KMS-11 (cell line): ENCODE data around the gene VEPH1.

ENCODE experiments used
- H2AFZ ChIP-seq: fragments of 200-600 bp; sonication (generic); 2 replicates; pipeline ENCODE4 v1.6.1; 2016; ENCODE audit warnings: antibody characterized with exemption, mixed run types, low read depth
- H3K27ac ChIP-seq: fragments of 200-600 bp; sonication (generic); 2 replicates; pipeline ENCODE4 v1.6.1; 2016; ENCODE audit warnings: mild to moderate bottlenecking, mixed run types
- H3K27me3 ChIP-seq: fragments of 200-600 bp; sonication (generic); 2 replicates; pipeline ENCODE4 v1.6.1; 2017; ENCODE audit warnings: mild to moderate bottlenecking, low read depth, mixed run types, moderate library complexity; ENCODE audit not compliant: insufficient read depth
- H3K36me3 ChIP-seq: fragments of 200-600 bp; sonication (generic); 2 replicates; pipeline ENCODE4 v1.6.1; 2017; ENCODE audit warnings: mild to moderate bottlenecking, mixed run types; ENCODE audit not compliant: insufficient read depth
- H3K4me1 ChIP-seq: fragments of 200-600 bp; sonication (generic); 2 replicates; pipeline ENCODE4 v1.6.1; 2016; ENCODE audit warnings: mild to moderate bottlenecking, low read depth, mixed run types; ENCODE audit not compliant: poor library complexity, severe bottlenecking
- H3K4me2 ChIP-seq: fragments of 200-600 bp; sonication (generic); 2 replicates; pipeline ENCODE4 v1.7.0; 2016; ENCODE audit warnings: mild to moderate bottlenecking, mixed run types
- H3K4me3 ChIP-seq: fragments of 200-600 bp; sonication (generic); IDR thresholded peaks from 2 replicates; pipeline ENCODE4 v1.6.1; 2017; ENCODE audit warnings: low read depth, low read length, mixed read lengths; ENCODE audit not compliant: insufficient read depth
- H3K79me2 ChIP-seq: fragments of 200-600 bp; sonication (generic); 2 replicates; pipeline ENCODE4 v1.6.1; 2016; ENCODE audit warnings: low read depth, mixed run types; ENCODE audit not compliant: insufficient read depth
- H3K9ac ChIP-seq: fragments of 200-600 bp; sonication (generic); 2 replicates; pipeline ENCODE4 v1.6.1; 2016; ENCODE audit warnings: mild to moderate bottlenecking, mixed run types
- H4K20me1 ChIP-seq: fragments of 200-600 bp; sonication (generic); 2 replicates; pipeline ENCODE4 v1.6.1; 2016; ENCODE audit warnings: mild to moderate bottlenecking, mixed run types; ENCODE audit not compliant: insufficient read depth
- CTCF ChIP-seq: fragments of 200-600 bp; sonication (generic); conservative IDR thresholded peaks from 2 replicates; pipeline ENCODE4 v1.6.1; 2017; ENCODE audit warnings: low read depth, mild to moderate bottlenecking, antibody characterized with exemption, low read length, moderate library complexity, mixed read lengths

Gene VEPH1

GRCh38 chr3:157469561-157470294, 33.5 kb downstream of the VEPH1 start:
- Histone ChIP-seq H3K27me3 (no peaks in the 10 kb centered on the region), H3K79me2 (no peaks in the 10 kb centered on the region), H3K4me1 (no peaks in the 10 kb centered on the region), H3K4me3 (no peak overlapping the region), H3K9ac (no peak overlapping the region), H2AFZ (no peak overlapping the region), H3K27ac (no peak overlapping the region), H3K36me3 (no peaks in the 10 kb centered on the region), H4K20me1 (no peaks in the 10 kb centered on the region), H3K4me2 (no peak overlapping the region)
- no peak for TF ChIP-seq CTCF

DNA sequence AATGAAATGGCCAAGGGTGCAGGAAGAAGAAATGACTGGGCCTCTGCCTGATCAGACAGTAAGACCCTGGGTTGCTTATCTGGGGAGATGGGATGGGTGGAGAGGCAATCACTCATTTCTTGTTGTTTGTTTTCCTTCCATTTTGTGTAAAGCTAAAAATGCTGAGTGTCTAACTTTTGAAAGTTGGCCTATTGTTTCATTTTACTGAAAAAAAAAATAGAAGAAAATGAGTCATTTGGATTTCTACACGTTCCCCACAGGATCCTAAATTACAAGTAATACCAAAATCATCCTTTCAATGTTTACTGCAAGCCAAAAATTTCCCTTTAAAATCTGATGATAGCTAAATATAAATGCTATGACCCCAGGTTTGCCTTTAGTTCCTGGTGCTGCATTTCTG, 36.0 kb downstream of the VEPH1 start:
- H3K4me3 ChIP-seq, result no peak overlapping the region
- H3K9ac ChIP-seq, result no peak overlapping the region
- no peak for TF ChIP-seq CTCF
- H2AFZ ChIP-seq, result no peak overlapping the region
- H3K4me1 ChIP-seq, result no peaks in the 10 kb centered on the region
- H3K27me3 ChIP-seq, result no peaks in the 10 kb centered on the region
- no peaks in the 10 kb centered on the region for H3K79me2 ChIP-seq
- no peak overlapping the region for H3K27ac ChIP-seq
- no peak overlapping the region for H3K4me2 ChIP-seq
- no peaks in the 10 kb centered on the region for H4K20me1 ChIP-seq
- H3K36me3 ChIP-seq, result no peaks in the 10 kb centered on the region

- H3K4me3 ChIP-seq, result no peak overlapping the region
- no peak overlapping the region for H3K4me2 ChIP-seq
- no peaks in the 10 kb centered on the region for H3K4me1 ChIP-seq
- no peaks in the 10 kb centered on the region for H3K79me2 ChIP-seq
- no peak overlapping the region for H3K9ac ChIP-seq
- H3K27me3 ChIP-seq, result no peaks in the 10 kb centered on the region
- no peak overlapping the region for H2AFZ ChIP-seq
- H3K27ac ChIP-seq, result no peak overlapping the region
- H4K20me1 ChIP-seq, result no peaks in the 10 kb centered on the region
- TF ChIP-seq CTCF, result no peak
- no peaks in the 10 kb centered on the region for H3K36me3 ChIP-seq
Measured at GRCh38 chr3:157465741-157466140, 37.5 kb downstream of the VEPH1 start.

DNA sequence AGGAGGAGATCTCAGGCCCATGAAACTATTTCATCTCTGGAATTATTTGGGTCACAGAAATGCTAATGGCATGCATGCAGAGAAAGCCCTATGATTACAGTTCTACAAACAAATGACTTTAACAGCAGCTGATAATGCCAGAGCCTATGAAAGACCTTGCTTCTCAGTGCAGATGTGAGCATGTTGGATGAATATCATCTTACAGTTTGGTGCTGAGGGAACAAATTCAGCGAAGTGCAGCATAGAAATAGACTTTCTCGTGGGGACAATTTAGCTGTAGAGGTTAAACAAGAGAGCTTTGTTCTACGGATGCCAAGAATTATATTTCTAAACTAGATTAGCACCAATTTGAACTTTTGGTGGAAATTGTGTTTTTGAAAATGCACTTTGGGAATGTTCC, 38.9 kb downstream of the VEPH1 start:
- H3K4me2 ChIP-seq, result no peak overlapping the region
- no peak overlapping the region for H3K4me3 ChIP-seq
- H3K9ac ChIP-seq, result no peak overlapping the region
- H4K20me1 ChIP-seq, result no peaks in the 10 kb centered on the region
- H3K4me1 ChIP-seq, result no peaks in the 10 kb centered on the region
- no peaks in the 10 kb centered on the region for H3K79me2 ChIP-seq
- no peaks in the 10 kb centered on the region for H3K27me3 ChIP-seq
- H2AFZ ChIP-seq, result no peak overlapping the region
- no peak for TF ChIP-seq CTCF
- no peak overlapping the region for H3K27ac ChIP-seq
- H3K36me3 ChIP-seq, result no peaks in the 10 kb centered on the region
